ENCODE measurements around the gene ENTPD6. TPM values are rescaled to one million over a fixed set of nuclear protein-coding genes. Genes with fewer than 3 reads are reported as not detected.
"Not testable (repeated sequence)": the region's sequence is repeated elsewhere in the genome, so short reads cannot be mapped to it uniquely, and the experiment has no call there.

ENTPD6 gene
- 19.6 TPM for polyA plus RNA-seq (2012; ENCODE audit: missing spikeins)

DNA sequence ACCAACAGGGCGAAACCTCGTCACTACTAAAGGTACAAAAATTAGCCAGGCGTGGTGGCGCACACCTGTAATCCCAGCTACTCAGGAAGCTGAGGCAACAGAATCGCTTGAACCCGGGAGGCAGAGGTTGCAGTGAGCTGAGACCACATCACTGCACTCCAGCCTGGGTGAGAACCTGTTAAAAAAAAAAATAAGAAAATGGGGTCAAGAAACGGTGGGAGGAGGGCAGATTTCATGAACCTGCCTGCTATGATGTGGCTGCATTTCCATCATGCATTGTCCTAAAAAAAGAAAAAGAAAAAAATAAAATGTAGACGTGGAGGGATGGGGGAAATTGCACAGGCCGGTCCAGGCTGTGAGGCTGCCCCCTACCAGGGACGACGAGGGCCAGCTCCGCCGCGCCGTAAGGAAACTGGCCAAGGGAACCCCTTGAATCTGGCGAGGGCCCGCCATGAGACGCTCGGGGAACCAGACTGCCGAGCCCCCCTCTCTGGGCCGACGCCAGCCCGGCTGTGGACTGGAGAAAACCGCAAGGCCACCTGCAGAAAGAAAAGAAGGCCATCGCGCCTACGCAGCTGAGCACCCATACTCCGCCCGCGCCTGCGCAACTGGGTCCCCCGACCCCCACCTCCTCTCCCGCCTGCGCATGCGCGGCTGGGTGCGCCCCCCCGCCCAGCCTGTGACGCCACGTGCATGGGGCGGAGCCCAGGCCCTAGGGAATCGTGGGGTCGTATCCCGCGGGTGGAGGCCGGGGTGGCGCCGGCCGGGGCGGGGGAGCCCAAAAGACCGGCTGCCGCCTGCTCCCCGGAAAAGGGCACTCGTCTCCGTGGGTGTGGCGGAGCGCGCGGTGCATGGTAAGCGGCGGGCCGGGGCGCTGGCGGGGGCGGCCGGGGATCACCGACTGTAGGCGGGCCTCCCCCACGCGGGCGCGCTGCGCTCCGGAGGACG lies at the start of gene ENTPD6:
TSS of gene ENTPD6 (plus strand) at position 699 of the 948 bp plus-strand sequence. CDS start 10,825 bp downstream, outside the sequence.
- FAIRE-seq (peak; percentile 98), DNase-seq (ENCODE audit: insufficient read length) (peak; percentile 94)
- 0 out of 2 replicates have a peak, but pooled peaks have one; percentile 45 for TF ChIP-seq POLR2AphosphoS5 (IDR thresholded peaks at IDR 0.05; ENCODE audit: low read depth, low read length)
- TF ChIP-seq POLR2A (IDR thresholded peaks at IDR 0.05; ENCODE audit: low read depth, low read length) = peak; percentile 54; the same call in 1 of the 2 replicates
- no peak for TF ChIP-seq TAF1 (IDR thresholded peaks at IDR 0.05; ENCODE audit: borderline replicate concordance, low read depth, low read length)

DNA sequence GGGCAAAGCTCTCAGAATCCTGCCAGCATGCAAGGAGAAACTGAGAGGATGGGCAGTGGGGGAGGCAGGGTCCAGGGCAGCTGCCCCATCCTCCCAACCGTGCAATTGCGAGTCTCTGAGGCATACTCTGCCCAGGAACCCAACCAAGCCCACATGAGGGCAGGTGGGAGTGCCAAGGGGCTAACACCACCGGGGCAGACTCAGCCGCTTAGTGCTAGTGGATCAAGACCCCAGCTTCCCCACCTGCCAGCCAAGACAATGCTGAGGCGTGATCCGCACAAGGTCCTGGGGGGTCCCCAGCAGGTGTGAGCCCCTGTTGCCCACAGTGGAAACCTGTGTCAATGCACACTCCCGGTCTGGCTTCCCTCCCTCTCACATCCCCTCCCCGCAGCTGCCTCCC lies 48.5 kb upstream of the ENTPD6 start:
- TF ChIP-seq POLR2A (IDR thresholded peaks at IDR 0.05; ENCODE audit: low read depth, low read length) = no peak
- no peak for TF ChIP-seq POLR2AphosphoS5 (IDR thresholded peaks at IDR 0.05; ENCODE audit: low read depth, low read length)
- TF ChIP-seq TAF1 (IDR thresholded peaks at IDR 0.05; ENCODE audit: borderline replicate concordance, low read depth, low read length) = no peak
- no peak for DNase-seq (ENCODE audit: insufficient read length)
- FAIRE-seq = no peak

DNA sequence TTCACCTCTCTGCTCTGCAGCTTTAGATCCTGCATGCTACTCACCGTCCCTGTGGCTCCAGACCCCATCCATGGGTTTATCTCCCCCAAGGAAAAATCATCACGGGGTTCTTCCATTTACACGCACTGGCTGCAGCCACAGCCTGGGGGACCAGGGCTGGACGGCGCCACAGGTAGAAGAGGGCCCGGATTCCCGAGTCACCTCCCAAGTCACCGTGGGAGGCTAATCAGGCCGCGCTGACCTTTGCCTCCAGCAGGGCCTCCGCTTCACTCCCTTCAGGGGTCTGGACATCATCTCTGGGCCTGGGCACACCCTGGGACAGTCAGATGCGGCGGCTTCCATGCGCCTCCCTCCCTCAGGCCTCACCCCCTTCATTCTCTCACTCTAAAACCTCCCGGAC lies 47.8 kb upstream of the ENTPD6 start:
- DNase-seq (ENCODE audit: insufficient read length) = no peak
- no peak for FAIRE-seq
- TF ChIP-seq POLR2A (IDR thresholded peaks at IDR 0.05; ENCODE audit: low read depth, low read length) = no peak
- TF ChIP-seq TAF1 (IDR thresholded peaks at IDR 0.05; ENCODE audit: borderline replicate concordance, low read depth, low read length) = no peak
- no peak for TF ChIP-seq POLR2AphosphoS5 (IDR thresholded peaks at IDR 0.05; ENCODE audit: low read depth, low read length)

- FAIRE-seq (no peak), DNase-seq (ENCODE audit: insufficient read length) (no peak)
- TF ChIP-seq TAF1 (IDR thresholded peaks at IDR 0.05; ENCODE audit: borderline replicate concordance, low read depth, low read length) (no peak), POLR2AphosphoS5 (IDR thresholded peaks at IDR 0.05; ENCODE audit: low read depth, low read length) (no peak)
Observed at GRCh38 chr20:25148181-25148981, 47.1 kb upstream of the ENTPD6 start.

- FAIRE-seq = no peak
- DNase-seq (ENCODE audit: insufficient read length) = no peak
Observed at GRCh38 chr20:25148982-25149846, 46.3 kb upstream of the ENTPD6 start.

GRCh38 chr20:25150016-25150415 lies 45.5 kb upstream of the ENTPD6 start:
- no peak for DNase-seq (ENCODE audit: insufficient read length)
- no peak for FAIRE-seq
- TF ChIP-seq TAF1 (IDR thresholded peaks at IDR 0.05; ENCODE audit: borderline replicate concordance, low read depth, low read length) (no peak), POLR2A (IDR thresholded peaks at IDR 0.05; ENCODE audit: low read depth, low read length) (no peak), POLR2AphosphoS5 (IDR thresholded peaks at IDR 0.05; ENCODE audit: low read depth, low read length) (no peak)

More at GRCh38 chr20:25148982-25149846, 46.3 kb upstream of the ENTPD6 start:
- TF ChIP-seq TAF1 (IDR thresholded peaks at IDR 0.05; ENCODE audit: borderline replicate concordance, low read depth, low read length) = no peak
- no peak for TF ChIP-seq POLR2A (IDR thresholded peaks at IDR 0.05; ENCODE audit: low read depth, low read length)
- no peak for TF ChIP-seq POLR2AphosphoS5 (IDR thresholded peaks at IDR 0.05; ENCODE audit: low read depth, low read length)

- FAIRE-seq (no peak), DNase-seq (ENCODE audit: insufficient read length) (no peak)
- TF ChIP-seq POLR2A (IDR thresholded peaks at IDR 0.05; ENCODE audit: low read depth, low read length) = no peak
- no peak for TF ChIP-seq POLR2AphosphoS5 (IDR thresholded peaks at IDR 0.05; ENCODE audit: low read depth, low read length)
- no peak for TF ChIP-seq TAF1 (IDR thresholded peaks at IDR 0.05; ENCODE audit: borderline replicate concordance, low read depth, low read length)
Observed at GRCh38 chr20:25158043-25158442, 37.5 kb upstream of the ENTPD6 start.

DNA sequence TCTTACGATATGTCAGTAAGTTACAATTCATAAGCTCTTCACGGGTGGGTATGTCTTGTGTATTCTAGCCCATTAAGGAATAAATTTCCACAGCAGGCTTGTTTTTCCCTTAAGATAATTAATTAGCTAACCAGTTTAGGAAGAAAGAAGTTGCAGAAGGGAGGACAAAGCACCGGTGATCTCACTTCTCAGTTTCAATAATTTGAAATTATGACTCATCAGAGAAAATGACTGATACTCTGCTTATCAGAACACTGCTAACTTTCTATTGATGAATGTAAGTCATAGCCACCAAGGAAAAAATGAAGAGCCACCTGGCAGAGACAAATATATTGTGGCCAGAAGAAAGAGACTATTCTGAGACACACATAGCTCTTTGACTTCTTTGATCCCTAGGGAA lies 35.0 kb upstream of the ENTPD6 start:
- FAIRE-seq (no peak), DNase-seq (ENCODE audit: insufficient read length) (no peak)
- no peak for TF ChIP-seq POLR2AphosphoS5 (IDR thresholded peaks at IDR 0.05; ENCODE audit: low read depth, low read length)
- no peak for TF ChIP-seq TAF1 (IDR thresholded peaks at IDR 0.05; ENCODE audit: borderline replicate concordance, low read depth, low read length)
- TF ChIP-seq POLR2A (IDR thresholded peaks at IDR 0.05; ENCODE audit: low read depth, low read length) = no peak

- DNase-seq (ENCODE audit: insufficient read length) = no peak
- no peak for TF ChIP-seq POLR2AphosphoS5 (IDR thresholded peaks at IDR 0.05; ENCODE audit: low read depth, low read length)
- no peak for TF ChIP-seq POLR2A (IDR thresholded peaks at IDR 0.05; ENCODE audit: low read depth, low read length)
- TF ChIP-seq TAF1 (IDR thresholded peaks at IDR 0.05; ENCODE audit: borderline replicate concordance, low read depth, low read length) = no peak
- FAIRE-seq = no peak
Observed at GRCh38 chr20:25160897-25161296, 34.6 kb upstream of the ENTPD6 start.

GRCh38 chr20:25165128-25165527 lies 30.4 kb upstream of the ENTPD6 start:
- FAIRE-seq (no peak), DNase-seq (ENCODE audit: insufficient read length) (no peak)
- no peak for TF ChIP-seq POLR2A (IDR thresholded peaks at IDR 0.05; ENCODE audit: low read depth, low read length)
- no peak for TF ChIP-seq TAF1 (IDR thresholded peaks at IDR 0.05; ENCODE audit: borderline replicate concordance, low read depth, low read length)
- no peak for TF ChIP-seq POLR2AphosphoS5 (IDR thresholded peaks at IDR 0.05; ENCODE audit: low read depth, low read length)

DNA sequence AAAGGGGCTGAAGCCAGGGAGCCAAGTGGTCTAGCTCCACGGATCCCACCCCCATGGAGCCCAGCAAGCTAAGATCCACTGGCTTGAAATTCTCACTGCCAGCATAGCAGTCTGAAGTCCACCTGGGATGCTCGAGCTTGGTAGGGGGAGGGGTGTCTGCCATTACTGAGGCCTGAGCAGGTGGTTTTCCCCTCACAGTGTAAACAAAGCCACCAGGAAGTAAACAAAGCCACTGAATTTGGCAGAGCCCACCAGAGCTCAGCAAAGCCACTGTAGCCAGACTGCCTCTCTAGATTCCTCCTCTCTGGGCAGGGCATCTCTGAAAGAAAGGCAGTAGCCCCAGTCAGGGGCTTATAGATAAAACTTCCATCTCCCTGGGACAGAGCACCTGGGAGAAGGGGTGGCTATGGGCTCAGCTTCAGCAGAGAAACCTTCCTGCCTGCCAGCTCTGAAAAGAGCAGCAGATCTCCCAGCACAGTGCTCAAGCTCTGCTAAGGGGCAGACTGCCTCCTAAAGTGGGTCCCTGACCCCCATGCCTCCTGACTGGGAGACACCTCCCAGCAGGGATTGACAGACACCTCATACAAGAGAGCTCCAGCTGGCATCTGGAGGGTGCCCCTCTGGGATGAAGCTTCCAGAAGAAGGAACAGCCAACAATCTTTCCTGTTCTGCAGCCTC lies 29.3 kb upstream of the ENTPD6 start:
- not testable (repeated sequence) for FAIRE-seq; DNase-seq (ENCODE audit: insufficient read length)
